GM18517 (cell line): ENCODE results near the gene STOX2.
"Not testable (repeated sequence)": the region's sequence is repeated elsewhere in the genome, so short reads cannot be mapped to it uniquely, and the experiment has no call there.

Experiments
- ATAC-seq: cut with Tn5 transposase; IDR thresholded peaks from one replicate; pipeline ENCODE4 v1.9.1; 2021; ENCODE audit warnings: mild to moderate bottlenecking, moderate library complexity; ENCODE audit not compliant: unreplicated experiment

The STOX2 gene

GRCh38 chr4:184019076-184019475 lies 114.0 kb downstream of the STOX2 start:
- no peak for ATAC-seq

GRCh38 chr4:184019667-184020623 lies 114.8 kb downstream of the STOX2 start:
- no peak for ATAC-seq

- no peak for ATAC-seq
Measured at GRCh38 chr4:184021389-184021788, 116.3 kb downstream of the STOX2 start.

GRCh38 chr4:184022679-184023383 lies 117.7 kb downstream of the STOX2 start:
- no peak for ATAC-seq

- no peak for ATAC-seq
Measured at GRCh38 chr4:184024637-184025036, 119.5 kb downstream of the STOX2 start.

- no peak for ATAC-seq
Measured at GRCh38 chr4:184028561-184029374, 123.7 kb downstream of the STOX2 start.

GRCh38 chr4:184030036-184030435 lies 124.9 kb downstream of the STOX2 start:
- ATAC-seq: no peak

GRCh38 chr4:184030764-184031163 lies 125.7 kb downstream of the STOX2 start:
- ATAC-seq: no peak

- no peak for ATAC-seq
Measured at GRCh38 chr4:184032091-184032490, 127.0 kb downstream of the STOX2 start.

- ATAC-seq: no peak
Measured at GRCh38 chr4:184039963-184040383, 134.9 kb downstream of the STOX2 start.

GRCh38 chr4:184041156-184041555 lies 136.0 kb downstream of the STOX2 start:
- ATAC-seq: no peak

- ATAC-seq: no peak
Measured at GRCh38 chr4:184046148-184046547, 141.0 kb downstream of the STOX2 start.

GRCh38 chr4:184051262-184051661 lies 146.2 kb downstream of the STOX2 start:
- ATAC-seq: not testable (repeated sequence)

- ATAC-seq: no peak
Measured at GRCh38 chr4:184052616-184053015, 147.5 kb downstream of the STOX2 start.

- ATAC-seq: no peak
Measured at GRCh38 chr4:184053434-184053833, 148.3 kb downstream of the STOX2 start.

- ATAC-seq: no peak
Measured at GRCh38 chr4:184056877-184057276, 151.8 kb downstream of the STOX2 start.

- no peak for ATAC-seq
Measured at GRCh38 chr4:184058026-184058425, 152.9 kb downstream of the STOX2 start.

- no peak for ATAC-seq
Measured at GRCh38 chr4:184059099-184059498, 154.0 kb downstream of the STOX2 start.

- ATAC-seq: no peak
Measured at GRCh38 chr4:184061582-184061981, 156.5 kb downstream of the STOX2 start.

GRCh38 chr4:184062769-184063168 lies 157.7 kb downstream of the STOX2 start:
- no peak for ATAC-seq

GRCh38 chr4:184064877-184065276 lies 159.8 kb downstream of the STOX2 start:
- ATAC-seq: no peak
